Amniotic stem cell (primary cell): ENCODE measurements around the gene UBL4A.

Experiments used
- DNase-seq: peaks from one replicate; lab custom pipeline; 2025; lab: John Stamatoyannopoulos, UW

The UBL4A gene

GRCh38 chrX:154463611-154464220 lies 22.7 kb downstream of the UBL4A start:
- no peak for DNase-seq

- DNase-seq: no peak
Measured at GRCh38 chrX:154462396-154462795, 24.0 kb downstream of the UBL4A start.

GRCh38 chrX:154460326-154460725 lies 26.1 kb downstream of the UBL4A start:
- no peak for DNase-seq

GRCh38 chrX:154459832-154460231 lies 26.6 kb downstream of the UBL4A start:
- no peak for DNase-seq

- DNase-seq: no peak
Measured at GRCh38 chrX:154458954-154459778, 27.2 kb downstream of the UBL4A start.

- no peak for DNase-seq
Measured at GRCh38 chrX:154458116-154458953, 28.1 kb downstream of the UBL4A start, which contains the start of gene PLXNA3. PLXNA3 (plus strand) TSS chrX:154458281; CDS start chrX:154460184, 1,903 bp downstream.

- DNase-seq: no peak
Measured at GRCh38 chrX:154457491-154458115, 28.8 kb downstream of the UBL4A start.

- no peak for DNase-seq
Measured at GRCh38 chrX:154452823-154453222, 33.6 kb downstream of the UBL4A start.

GRCh38 chrX:154450312-154450711 lies 36.1 kb downstream of the UBL4A start:
- no peak for DNase-seq

GRCh38 chrX:154449618-154450017 lies 36.8 kb downstream of the UBL4A start:
- DNase-seq: no peak

- no peak for DNase-seq
Measured at GRCh38 chrX:154448484-154448883, 37.9 kb downstream of the UBL4A start.

GRCh38 chrX:154446430-154446829 lies 40.0 kb downstream of the UBL4A start:
- DNase-seq: no peak

- DNase-seq: no peak
Measured at GRCh38 chrX:154445776-154446175, 40.6 kb downstream of the UBL4A start.

GRCh38 chrX:154444755-154445246 lies 41.6 kb downstream of the UBL4A start:
- DNase-seq: no peak

GRCh38 chrX:154443992-154444754 lies 42.2 kb downstream of the UBL4A start, which contains the start of gene FAM50A:
FAM50A (plus strand) TSS chrX:154444141; CDS start chrX:154444236, 95 bp downstream.
- peak; percentile 43 for DNase-seq

GRCh38 chrX:154443479-154443910 lies 42.9 kb downstream of the UBL4A start:
- DNase-seq: no peak

GRCh38 chrX:154441984-154442707 lies 44.3 kb downstream of the UBL4A start:
- DNase-seq: no peak

- DNase-seq: no peak
Measured at GRCh38 chrX:154441564-154441963, 44.9 kb downstream of the UBL4A start.

GRCh38 chrX:154440623-154441357 lies 45.6 kb downstream of the UBL4A start:
- no peak for DNase-seq

GRCh38 chrX:154439841-154440240 lies 46.6 kb downstream of the UBL4A start:
- DNase-seq: no peak
